IPS DF 4.7 (cell line): ENCODE results near the gene FAM72B.
"Not testable (repeated sequence)": the region's sequence is repeated elsewhere in the genome, so short reads cannot be mapped to it uniquely, and the experiment has no call there.

Source experiments
- DNase-seq: peaks from one replicate; pipeline ENCODE4 v3.0.0-alpha.2; 2013; ENCODE audit warnings: low spot score; ENCODE audit errors: extremely low read depth

Gene FAM72B

GRCh38 chr1:121155671-121156358 is 28.3 kb downstream of the FAM72B start:
- DNase-seq: not testable (repeated sequence)

DNA sequence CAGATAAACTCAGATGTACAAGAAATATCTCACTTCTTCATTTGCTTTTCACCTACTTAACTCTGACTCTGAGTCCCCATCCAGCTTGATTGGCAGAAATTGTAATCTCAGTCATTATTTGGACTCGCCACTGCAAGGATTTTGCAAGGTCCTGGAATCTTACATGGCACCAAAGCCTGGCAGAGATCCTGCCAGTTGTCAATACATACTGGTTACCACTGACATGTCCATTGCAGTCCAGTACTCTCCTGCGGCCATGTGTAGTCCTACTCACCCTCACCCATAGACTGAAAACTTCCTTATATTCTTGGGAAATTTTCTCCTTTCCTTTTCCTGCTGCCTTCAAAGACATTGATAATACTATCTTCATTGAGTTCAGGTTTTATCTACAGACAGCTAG is 29.3 kb downstream of the FAM72B start:
- DNase-seq: not testable (repeated sequence)

GRCh38 chr1:121152788-121153187 is 31.4 kb downstream of the FAM72B start:
- DNase-seq: not testable (repeated sequence)

DNA sequence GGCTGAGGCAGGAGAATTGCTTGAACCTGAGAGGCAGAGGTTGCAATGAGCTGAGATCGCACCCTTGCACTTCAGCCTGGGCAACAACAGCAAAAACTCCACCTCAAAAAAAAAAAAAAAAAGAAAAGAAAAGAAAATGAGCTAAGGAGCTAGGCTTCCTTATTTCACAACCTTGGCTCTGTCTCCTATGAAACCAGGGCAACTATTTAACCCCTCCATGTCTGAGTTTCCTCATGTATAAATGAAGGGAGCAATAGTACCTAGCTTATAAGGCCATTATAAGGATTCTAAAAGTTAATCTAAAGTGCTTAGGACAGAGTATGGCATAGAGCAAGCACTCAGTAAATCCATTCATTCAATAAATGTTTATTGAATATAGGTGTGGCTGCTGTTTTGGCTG is 32.8 kb downstream of the FAM72B start:
- not testable (repeated sequence) for DNase-seq

DNA sequence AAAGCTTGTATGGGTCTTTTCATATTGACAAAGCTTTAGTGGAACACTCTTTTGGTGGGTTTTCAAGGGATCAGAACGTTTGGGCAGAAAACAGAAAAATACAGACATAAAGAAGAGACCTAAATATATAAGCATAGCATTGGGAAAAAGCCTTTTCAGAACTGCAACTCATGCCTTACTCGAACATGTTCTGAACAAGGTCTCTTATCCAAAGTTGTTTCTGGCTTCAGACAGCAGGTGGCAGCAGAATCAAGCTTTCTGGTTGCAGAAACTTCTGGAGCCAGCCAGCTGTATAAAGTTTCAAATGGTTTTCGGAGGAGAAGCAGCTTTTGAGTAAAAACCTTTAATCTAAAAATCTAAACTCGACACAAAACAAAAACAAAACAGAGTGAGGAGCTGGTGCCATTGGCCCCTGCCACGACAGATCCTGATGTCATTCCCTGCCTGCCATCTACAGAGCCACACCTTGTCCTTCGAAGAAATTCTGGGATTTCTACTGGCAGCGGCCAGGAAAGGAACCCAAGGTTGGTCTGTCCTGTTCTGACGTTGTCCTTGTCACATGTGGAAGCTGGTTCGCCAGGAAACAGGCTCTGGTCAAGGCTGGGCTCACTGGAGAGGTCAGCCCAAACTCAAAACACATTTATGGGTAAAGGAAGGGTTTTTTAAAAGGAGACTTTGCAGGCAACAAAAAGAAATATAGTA is 35.5 kb downstream of the FAM72B start:
- not testable (repeated sequence) for DNase-seq

DNA sequence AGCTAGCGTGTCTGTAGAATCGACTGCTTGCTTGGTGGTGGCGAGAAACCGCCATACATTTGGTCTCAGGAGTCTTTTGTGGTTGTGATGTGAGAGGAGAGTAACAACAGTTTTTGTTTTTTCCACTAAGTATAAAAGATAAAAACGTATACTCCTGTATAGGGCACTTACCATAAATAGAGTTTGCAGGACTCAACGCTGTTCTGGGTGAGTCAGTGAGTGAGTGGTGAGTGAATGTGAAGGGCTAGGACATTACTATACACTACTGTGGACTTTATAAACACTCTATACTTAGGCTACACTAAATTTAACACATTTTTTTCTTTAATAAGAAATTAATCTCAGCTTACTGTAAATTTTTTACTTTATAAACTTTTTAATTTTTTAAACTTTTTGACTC is 43.7 kb downstream of the FAM72B start:
- DNase-seq: not testable (repeated sequence)

GRCh38 chr1:121131494-121131893 is 52.6 kb downstream of the FAM72B start:
- not testable (repeated sequence) for DNase-seq

DNA sequence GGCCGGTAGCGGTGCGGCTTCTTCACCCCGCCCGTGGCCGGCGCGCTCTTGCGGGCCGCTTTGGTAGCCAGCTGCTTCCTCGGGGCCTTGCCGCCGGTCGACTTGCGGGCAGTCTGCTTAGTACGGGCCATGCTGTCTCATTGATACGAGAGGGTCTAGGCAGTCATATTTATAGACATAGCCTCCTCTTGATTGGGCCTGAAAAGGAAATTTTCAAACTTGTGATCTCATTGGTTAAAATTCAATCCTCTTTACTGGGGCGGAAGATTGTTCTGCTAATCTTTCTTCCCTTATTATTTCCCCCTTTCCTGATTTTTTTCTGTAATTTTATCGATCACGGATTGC is 65.7 kb downstream of the FAM72B start:
- not testable (repeated sequence) for DNase-seq
